SK-N-SH treated with all-trans-retinoic acid at 6 μM for 48 hours (cell line): ENCODE measurements around the gene EPC2.

Source experiments
- ATAC-seq: fragments of 200-7000 bp; cut with Tn5 transposase; 3 replicates; pipeline ENCODE4 v1.9.1; 2020; ENCODE audit warnings: mild to moderate bottlenecking, moderate library complexity
- ARNTL ChIP-seq: fragments of 450-650 bp; formaldehyde crosslinking; IDR thresholded peaks from 2 replicates; pipeline ENCODE4 v1.5.0; 2020; ENCODE audit warnings: low read depth, mild to moderate bottlenecking, moderate library complexity, borderline replicate concordance
- BACH2 ChIP-seq: fragments of 250-450 bp; sonication (Bioruptor Pico); IDR thresholded peaks from 2 replicates; pipeline ENCODE4 v1.9.0; 2021; ENCODE audit warnings: mild to moderate bottlenecking, borderline replicate concordance
- CSDC2 ChIP-seq: fragments of 250-450 bp; sonication (Bioruptor Pico); IDR thresholded peaks from 2 replicates; pipeline ENCODE4 v1.5.0; 2020; ENCODE audit warnings: mild to moderate bottlenecking, moderate library complexity
- ESRRG ChIP-seq: fragments of 250-450 bp; sonication (Bioruptor Pico); IDR thresholded peaks from 2 replicates; pipeline ENCODE4 v1.6.1; 2021; ENCODE audit warnings: mild to moderate bottlenecking
- GLIS3 ChIP-seq: fragments of 250-450 bp; sonication (Bioruptor Pico); IDR thresholded peaks from 2 replicates; pipeline ENCODE4 v1.5.0; 2020; ENCODE audit warnings: mild to moderate bottlenecking, moderate library complexity
- ISL1 ChIP-seq: fragments of 250-450 bp; sonication (Bioruptor Pico); IDR thresholded peaks from 2 replicates; pipeline ENCODE4 v2.1.2; 2022; ENCODE audit warnings: mild to moderate bottlenecking, moderate library complexity
- OSR1 ChIP-seq: fragments of 250-450 bp; sonication (Bioruptor Pico); IDR thresholded peaks from 2 replicates; pipeline ENCODE4 v1.8.0; 2022; ENCODE audit warnings: moderate library complexity, mild to moderate bottlenecking, inconsistent platforms
- PPARA ChIP-seq: fragments of 250-450 bp; sonication (Bioruptor Pico); IDR thresholded peaks from 2 replicates; pipeline ENCODE4 v1.5.0; 2020; ENCODE audit warnings: mild to moderate bottlenecking, borderline replicate concordance
- RARB ChIP-seq: fragments of 250-450 bp; sonication (Bioruptor Pico); IDR thresholded peaks from 2 replicates; pipeline ENCODE4 v1.8.0; 2021; ENCODE audit warnings: mild to moderate bottlenecking, moderate library complexity
- TCF4 ChIP-seq: fragments of 250-450 bp; sonication (Bioruptor Pico); IDR thresholded peaks from 2 replicates; pipeline ENCODE4 v1.8.0; 2021; ENCODE audit warnings: mild to moderate bottlenecking, moderate library complexity, borderline replicate concordance
- TOX ChIP-seq: fragments of 250-450 bp; sonication (Bioruptor Pico); IDR thresholded peaks from 2 replicates; pipeline ENCODE4 v1.8.0; 2021; ENCODE audit warnings: mild to moderate bottlenecking, moderate library complexity, borderline replicate concordance
- ZC3H10 ChIP-seq: fragments of 250-450 bp; sonication (Bioruptor Pico); IDR thresholded peaks from 2 replicates; pipeline ENCODE4 v1.5.1; 2021; ENCODE audit warnings: mild to moderate bottlenecking, moderate library complexity
- ZFP3 ChIP-seq: fragments of 250-450 bp; sonication (Bioruptor Pico); IDR thresholded peaks from 2 replicates; pipeline ENCODE4 v1.5.0; 2020; ENCODE audit warnings: mild to moderate bottlenecking, moderate library complexity
- ZFP30 ChIP-seq: fragments of 450-650 bp; formaldehyde crosslinking; IDR thresholded peaks from 2 replicates; pipeline ENCODE4 v1.5.0; 2022; ENCODE audit warnings: mild to moderate bottlenecking, moderate library complexity
- ZNF565 ChIP-seq: fragments of 450-650 bp; formaldehyde crosslinking; conservative IDR thresholded peaks from 2 replicates; pipeline ENCODE4 v1.5.0; 2020; ENCODE audit warnings: low read depth, mild to moderate bottlenecking, moderate library complexity
- ZNF70 ChIP-seq: fragments of 450-650 bp; formaldehyde crosslinking; IDR thresholded peaks from 2 replicates; pipeline ENCODE4 v1.5.0; 2020; ENCODE audit warnings: mild to moderate bottlenecking, moderate library complexity
- ZNF8 ChIP-seq: fragments of 450-650 bp; formaldehyde crosslinking; IDR thresholded peaks from 2 replicates; pipeline ENCODE4 v1.5.0; 2020; ENCODE audit warnings: mild to moderate bottlenecking, moderate library complexity
- TF ChIP-seq, protein P1 (sequence below): fragments of 250-450 bp; sonication (Bioruptor Pico); IDR thresholded peaks from 2 replicates; pipeline ENCODE4 v1.8.0; 2021; ENCODE audit warnings: low read depth, mild to moderate bottlenecking, moderate library complexity, borderline replicate concordance
- TF ChIP-seq, protein P2 (sequence below): fragments of 250-450 bp; sonication (Bioruptor Pico); IDR thresholded peaks from 2 replicates; pipeline ENCODE4 v1.5.1; 2021; ENCODE audit warnings: mild to moderate bottlenecking, moderate library complexity
- TF ChIP-seq, protein P3 (sequence below): fragments of 250-450 bp; sonication (Bioruptor Pico); IDR thresholded peaks from 2 replicates; pipeline ENCODE4 v1.8.0; 2020; ENCODE audit warnings: mild to moderate bottlenecking, moderate library complexity, borderline replicate concordance
- TF ChIP-seq, protein P4 (sequence below): fragments of 250-450 bp; sonication (Bioruptor Pico); IDR thresholded peaks from 2 replicates; pipeline ENCODE4 v1.5.1; 2020; ENCODE audit warnings: low read depth, mild to moderate bottlenecking, moderate library complexity

Gene EPC2

DNA sequence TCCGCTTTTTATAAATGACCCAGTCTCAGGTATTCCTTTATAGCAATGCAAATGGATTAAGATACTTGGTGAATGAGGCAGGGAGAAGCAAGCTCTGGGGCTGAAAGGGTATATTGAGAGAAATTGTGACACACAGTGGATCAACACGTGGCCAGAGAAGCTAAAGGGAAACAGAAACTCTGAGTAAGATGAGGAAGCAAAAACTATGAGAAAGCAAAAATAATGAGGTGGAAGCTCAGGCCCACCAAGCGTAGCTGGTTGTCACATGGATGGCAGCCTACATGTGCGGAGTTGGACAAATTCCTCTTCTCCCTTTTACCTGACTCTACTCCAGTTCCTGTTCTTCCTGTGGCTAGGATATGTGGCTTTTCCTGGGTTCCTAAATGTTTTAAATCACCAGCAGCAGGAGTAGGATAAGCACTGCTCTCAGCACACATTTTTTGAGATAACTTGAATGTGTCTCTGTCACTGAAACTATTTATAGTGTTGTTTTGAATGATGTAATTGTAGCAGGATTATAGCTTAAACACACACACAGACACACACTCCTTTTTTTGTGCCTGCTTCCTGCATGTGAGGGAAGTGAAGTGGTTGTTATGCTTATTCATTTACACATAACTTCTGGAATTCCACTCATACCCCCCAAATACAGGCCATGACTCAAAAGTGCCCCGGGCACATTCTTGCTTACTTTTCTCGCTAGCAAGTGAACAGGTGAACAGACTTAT is 30.1 kb upstream of the EPC2 start:
- no peak for TF ChIP-seq TOX (CRISPR knock-in tag)
- no peak for TF ChIP-seq ZFP30 (CRISPR knock-in tag)
- no peak for TF ChIP-seq ZFP3 (CRISPR knock-in tag)
- no peak for TF ChIP-seq BACH2
- TF ChIP-seq GLIS3 (CRISPR knock-in tag), result no peak
- TF ChIP-seq ISL1 (CRISPR knock-in tag), result peak; percentile 43; the same call in 1 of the 2 replicates
- peak; percentile 46 for ATAC-seq

DNA sequence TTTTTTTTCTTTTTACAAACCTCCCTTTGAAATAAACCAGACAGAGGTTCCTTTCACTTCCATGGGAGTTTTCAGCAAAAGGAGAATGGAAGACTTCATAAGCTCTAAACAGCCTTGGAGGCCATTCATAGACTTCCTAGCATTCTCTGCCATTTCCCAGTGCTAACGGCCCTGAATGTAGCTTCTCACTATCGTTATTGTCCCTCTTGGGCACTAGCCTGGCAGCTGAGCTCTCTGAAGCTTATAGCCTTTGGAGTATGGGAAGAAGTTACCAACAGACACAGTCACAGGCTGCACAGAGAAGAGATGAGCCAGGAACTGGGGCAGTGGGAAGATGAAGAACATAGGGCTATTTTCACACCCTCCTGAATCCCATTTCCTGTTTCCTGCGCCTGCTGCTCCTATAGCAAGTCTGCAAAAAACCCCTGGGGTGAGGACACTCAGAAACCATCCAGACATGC is 29.1 kb upstream of the EPC2 start:
- ATAC-seq, result no peak
- TF ChIP-seq ZFP3 (CRISPR knock-in tag) (no peak), ZNF565 (CRISPR knock-in tag) (no peak), TCF4 (CRISPR knock-in tag) (no peak), RARB (CRISPR knock-in tag) (no peak), CSDC2 (CRISPR knock-in tag) (no peak), ZNF8 (no peak), ARNTL (CRISPR knock-in tag) (no peak)
- TF ChIP-seq, protein P1, sequence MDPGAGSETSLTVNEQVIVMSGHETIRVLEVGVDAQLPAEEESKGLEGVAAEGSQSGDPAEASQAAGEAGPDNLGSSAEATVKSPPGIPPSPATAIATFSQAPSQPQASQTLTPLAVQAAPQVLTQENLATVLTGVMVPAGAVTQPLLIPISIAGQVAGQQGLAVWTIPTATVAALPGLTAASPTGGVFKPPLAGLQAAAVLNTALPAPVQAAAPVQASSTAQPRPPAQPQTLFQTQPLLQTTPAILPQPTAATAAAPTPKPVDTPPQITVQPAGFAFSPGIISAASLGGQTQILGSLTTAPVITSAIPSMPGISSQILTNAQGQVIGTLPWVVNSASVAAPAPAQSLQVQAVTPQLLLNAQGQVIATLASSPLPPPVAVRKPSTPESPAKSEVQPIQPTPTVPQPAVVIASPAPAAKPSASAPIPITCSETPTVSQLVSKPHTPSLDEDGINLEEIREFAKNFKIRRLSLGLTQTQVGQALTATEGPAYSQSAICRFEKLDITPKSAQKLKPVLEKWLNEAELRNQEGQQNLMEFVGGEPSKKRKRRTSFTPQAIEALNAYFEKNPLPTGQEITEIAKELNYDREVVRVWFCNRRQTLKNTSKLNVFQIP (CRISPR knock-in tag), result no peak

DNA sequence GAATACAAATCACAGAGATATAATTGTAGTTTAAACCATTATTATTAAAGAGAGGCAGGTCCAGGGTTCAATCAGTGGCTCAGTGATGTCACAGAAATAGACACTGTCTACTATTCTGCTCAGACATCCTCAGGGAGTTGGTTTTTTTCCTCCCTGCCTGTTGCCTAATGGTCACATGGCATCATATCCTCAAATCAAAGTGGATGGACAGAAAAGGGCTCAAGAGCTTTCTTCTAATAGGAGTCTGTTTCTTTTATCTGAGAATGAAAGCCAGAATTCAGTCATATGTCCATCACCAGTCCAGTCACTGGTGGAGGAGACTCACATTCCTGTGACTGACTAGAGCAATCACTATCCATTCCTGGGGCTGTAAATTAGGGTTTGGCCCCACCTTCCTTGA is 27.9 kb upstream of the EPC2 start:
- TF ChIP-seq ZC3H10 (CRISPR knock-in tag) (no peak), ZNF8 (no peak), OSR1 (no peak), TCF4 (CRISPR knock-in tag) (no peak), PPARA (CRISPR knock-in tag) (no peak), ESRRG (no peak), ARNTL (CRISPR knock-in tag) (no peak), ZNF70 (no peak), ZNF565 (CRISPR knock-in tag) (no peak)
- TF ChIP-seq, protein P1 (CRISPR knock-in tag), result no peak
- TF ChIP-seq, protein P2, sequence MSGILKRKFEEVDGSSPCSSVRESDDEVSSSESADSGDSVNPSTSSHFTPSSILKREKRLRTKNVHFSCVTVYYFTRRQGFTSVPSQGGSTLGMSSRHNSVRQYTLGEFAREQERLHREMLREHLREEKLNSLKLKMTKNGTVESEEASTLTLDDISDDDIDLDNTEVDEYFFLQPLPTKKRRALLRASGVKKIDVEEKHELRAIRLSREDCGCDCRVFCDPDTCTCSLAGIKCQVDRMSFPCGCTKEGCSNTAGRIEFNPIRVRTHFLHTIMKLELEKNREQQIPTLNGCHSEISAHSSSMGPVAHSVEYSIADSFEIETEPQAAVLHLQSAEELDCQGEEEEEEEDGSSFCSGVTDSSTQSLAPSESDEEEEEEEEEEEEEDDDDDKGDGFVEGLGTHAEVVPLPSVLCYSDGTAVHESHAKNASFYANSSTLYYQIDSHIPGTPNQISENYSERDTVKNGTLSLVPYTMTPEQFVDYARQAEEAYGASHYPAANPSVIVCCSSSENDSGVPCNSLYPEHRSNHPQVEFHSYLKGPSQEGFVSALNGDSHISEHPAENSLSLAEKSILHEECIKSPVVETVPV (CRISPR knock-in tag), result no peak
- TF ChIP-seq, protein P3, sequence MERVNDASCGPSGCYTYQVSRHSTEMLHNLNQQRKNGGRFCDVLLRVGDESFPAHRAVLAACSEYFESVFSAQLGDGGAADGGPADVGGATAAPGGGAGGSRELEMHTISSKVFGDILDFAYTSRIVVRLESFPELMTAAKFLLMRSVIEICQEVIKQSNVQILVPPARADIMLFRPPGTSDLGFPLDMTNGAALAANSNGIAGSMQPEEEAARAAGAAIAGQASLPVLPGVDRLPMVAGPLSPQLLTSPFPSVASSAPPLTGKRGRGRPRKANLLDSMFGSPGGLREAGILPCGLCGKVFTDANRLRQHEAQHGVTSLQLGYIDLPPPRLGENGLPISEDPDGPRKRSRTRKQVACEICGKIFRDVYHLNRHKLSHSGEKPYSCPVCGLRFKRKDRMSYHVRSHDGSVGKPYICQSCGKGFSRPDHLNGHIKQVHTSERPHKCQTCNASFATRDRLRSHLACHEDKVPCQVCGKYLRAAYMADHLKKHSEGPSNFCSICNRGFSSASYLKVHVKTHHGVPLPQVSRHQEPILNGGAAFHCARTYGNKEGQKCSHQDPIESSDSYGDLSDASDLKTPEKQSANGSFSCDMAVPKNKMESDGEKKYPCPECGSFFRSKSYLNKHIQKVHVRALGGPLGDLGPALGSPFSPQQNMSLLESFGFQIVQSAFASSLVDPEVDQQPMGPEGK (CRISPR knock-in tag), result no peak
- TF ChIP-seq, protein P4, sequence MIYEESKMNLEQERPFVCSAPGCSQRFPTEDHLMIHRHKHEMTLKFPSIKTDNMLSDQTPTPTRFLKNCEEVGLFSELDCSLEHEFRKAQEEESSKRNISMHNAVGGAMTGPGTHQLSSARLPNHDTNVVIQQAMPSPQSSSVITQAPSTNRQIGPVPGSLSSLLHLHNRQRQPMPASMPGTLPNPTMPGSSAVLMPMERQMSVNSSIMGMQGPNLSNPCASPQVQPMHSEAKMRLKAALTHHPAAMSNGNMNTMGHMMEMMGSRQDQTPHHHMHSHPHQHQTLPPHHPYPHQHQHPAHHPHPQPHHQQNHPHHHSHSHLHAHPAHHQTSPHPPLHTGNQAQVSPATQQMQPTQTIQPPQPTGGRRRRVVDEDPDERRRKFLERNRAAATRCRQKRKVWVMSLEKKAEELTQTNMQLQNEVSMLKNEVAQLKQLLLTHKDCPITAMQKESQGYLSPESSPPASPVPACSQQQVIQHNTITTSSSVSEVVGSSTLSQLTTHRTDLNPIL (CRISPR knock-in tag), result no peak
- TF ChIP-seq, all 23 proteins: peak for 0
- no peak for ATAC-seq

DNA sequence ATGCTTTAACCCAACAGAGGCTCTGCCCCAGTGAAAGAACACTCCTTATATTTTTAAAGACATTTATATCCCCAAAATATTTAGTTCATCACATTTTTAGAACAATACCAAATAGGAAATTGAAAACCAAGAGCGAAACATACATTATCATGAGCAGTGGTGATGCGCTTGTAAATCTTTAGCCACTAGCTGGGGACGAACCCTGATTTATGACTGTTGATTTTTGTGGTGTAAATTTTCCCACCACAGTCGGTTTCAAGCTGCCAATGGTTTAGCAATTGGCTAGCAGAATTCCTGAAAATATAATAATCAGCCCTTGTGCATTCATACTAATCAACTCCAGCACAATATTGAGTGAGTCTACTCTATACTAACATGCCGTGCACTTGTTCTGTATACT is 27.3 kb upstream of the EPC2 start:
- TF ChIP-seq GLIS3 (CRISPR knock-in tag), result no peak
- TF ChIP-seq, all 23 proteins: peak for 0
- ATAC-seq, result no peak
